ENCODE measurements around the gene FAM120A.
"Not testable (repeated sequence)": the region's sequence is repeated elsewhere in the genome, so short reads cannot be mapped to it uniquely, and the experiment has no call there.

The FAM120A gene

DNA sequence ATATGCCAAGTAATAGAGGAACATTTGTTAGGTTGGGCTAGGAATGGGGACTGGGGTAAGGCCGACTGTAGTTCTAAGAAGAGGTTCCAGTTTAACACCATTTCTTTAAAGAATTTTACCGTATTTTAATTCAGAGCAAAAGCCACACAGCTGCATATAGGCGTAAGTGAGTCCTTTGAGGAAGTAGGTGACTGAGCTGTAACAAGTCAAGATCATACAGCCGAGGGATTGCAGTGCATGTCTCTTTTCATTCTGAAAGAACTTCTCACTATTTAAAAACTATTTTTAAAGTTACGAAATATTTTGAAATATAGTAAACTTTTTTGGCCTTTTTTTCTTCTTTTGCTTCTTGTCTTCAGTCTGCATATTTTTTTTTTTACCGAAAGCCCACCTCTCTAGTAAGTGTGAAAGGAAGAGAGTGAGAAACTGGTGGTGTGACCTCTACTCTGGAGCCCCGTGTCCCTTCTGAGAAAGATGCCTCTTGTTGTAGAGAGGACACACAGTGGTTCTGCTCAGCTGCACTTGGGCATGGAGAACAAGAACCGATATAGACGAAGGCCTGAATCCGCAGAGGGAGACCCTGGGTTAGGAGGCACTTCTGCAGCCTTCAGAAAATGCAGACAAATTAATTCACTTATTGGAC lies 60.8 kb downstream of the FAM120A start:
- not testable (repeated sequence) for H3K27me3 ChIP-seq (ENCODE audit: insufficient read depth, low read length); H3K9me3 ChIP-seq (ENCODE audit: insufficient read depth, low read depth, low read length); H3K9ac ChIP-seq (ENCODE audit: low read depth, low read length); H3K4me1 ChIP-seq (ENCODE audit: insufficient read depth, low read length); H3K4me3 ChIP-seq (ENCODE audit: low read length); H3K27ac ChIP-seq (ENCODE audit: low read length)
- peaks cover 13% of the 10 kb centered on the region; the same call in 1 of the 2 replicates for H3K36me3 ChIP-seq (ENCODE audit: insufficient read depth, low read depth, low read length)

DNA sequence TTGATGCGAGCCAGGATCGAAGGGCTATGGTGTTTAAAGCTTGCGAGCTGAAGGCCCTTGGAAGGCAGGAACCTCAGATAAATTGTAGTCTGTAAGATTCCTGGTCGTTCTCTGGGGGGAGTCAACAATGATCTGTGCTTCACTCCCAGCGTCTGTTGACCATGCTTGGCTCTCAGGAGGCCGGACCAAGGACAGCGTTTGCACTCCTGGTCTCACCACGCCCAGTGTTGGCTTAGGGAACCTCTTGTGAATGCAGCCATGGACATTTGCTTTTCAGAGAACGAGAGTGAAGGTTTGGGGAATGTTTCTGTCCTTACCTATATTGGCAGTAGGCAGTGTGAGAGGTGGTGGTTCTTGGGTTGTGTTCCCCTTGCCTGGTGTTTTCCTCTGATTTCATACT lies 62.1 kb downstream of the FAM120A start:
- no peak overlapping the region for H3K27ac ChIP-seq (ENCODE audit: low read length)
- H3K36me3 ChIP-seq (ENCODE audit: insufficient read depth, low read depth, low read length) = peaks cover 26% of the 10 kb centered on the region
- no peaks in the 10 kb centered on the region for H3K27me3 ChIP-seq (ENCODE audit: insufficient read depth, low read length)

GRCh38 chr9:93517331-93517730 lies 65.8 kb downstream of the FAM120A start:
- H3K27ac ChIP-seq (ENCODE audit: low read length) = no peak overlapping the region
- H3K9ac ChIP-seq (ENCODE audit: low read depth, low read length) = no peak overlapping the region
- peaks cover 27% of the 10 kb centered on the region for H3K36me3 ChIP-seq (ENCODE audit: insufficient read depth, low read depth, low read length)
- H3K4me1 ChIP-seq (ENCODE audit: insufficient read depth, low read length) = no peaks in the 10 kb centered on the region
- H3K4me3 ChIP-seq (ENCODE audit: low read length) = no peak overlapping the region
- H3K9me3 ChIP-seq (ENCODE audit: insufficient read depth, low read depth, low read length) = no peaks in the 10 kb centered on the region
- no peaks in the 10 kb centered on the region for H3K27me3 ChIP-seq (ENCODE audit: insufficient read depth, low read length)

More for the DNA sequence above, 62.1 kb downstream of the FAM120A start:
- no peak overlapping the region for H3K4me3 ChIP-seq (ENCODE audit: low read length)
- H3K9me3 ChIP-seq (ENCODE audit: insufficient read depth, low read depth, low read length) = no peaks in the 10 kb centered on the region
- peaks cover 3% of the 10 kb centered on the region; the same call in 1 of the 2 replicates for H3K4me1 ChIP-seq (ENCODE audit: insufficient read depth, low read length)
- no peak overlapping the region for H3K9ac ChIP-seq (ENCODE audit: low read depth, low read length)

DNA sequence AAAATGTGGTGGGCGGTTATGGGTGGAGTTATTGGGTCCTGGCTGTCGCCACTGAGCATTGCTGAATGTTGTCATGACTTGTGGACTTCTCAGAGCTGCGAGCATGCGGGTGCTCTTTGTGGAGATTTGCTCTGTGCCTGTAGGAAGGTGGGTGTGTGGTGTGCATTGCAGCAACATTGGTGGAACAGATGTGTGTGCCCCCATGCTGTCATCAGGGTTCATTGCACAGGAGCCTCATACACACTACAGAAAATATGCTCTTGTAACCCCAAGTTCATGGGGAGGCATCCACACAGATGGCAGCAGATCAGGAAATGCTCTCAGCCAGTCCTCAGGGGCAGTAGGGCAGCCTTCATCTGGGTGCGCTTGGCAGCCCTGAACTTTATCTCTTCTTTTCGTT lies 69.0 kb downstream of the FAM120A start:
- no peak overlapping the region for H3K9ac ChIP-seq (ENCODE audit: low read depth, low read length)
- H3K27ac ChIP-seq (ENCODE audit: low read length) = no peak overlapping the region
- no peak overlapping the region for H3K4me3 ChIP-seq (ENCODE audit: low read length)
- H3K36me3 ChIP-seq (ENCODE audit: insufficient read depth, low read depth, low read length) = peaks cover 40% of the 10 kb centered on the region
- no peaks in the 10 kb centered on the region for H3K4me1 ChIP-seq (ENCODE audit: insufficient read depth, low read length)
- H3K27me3 ChIP-seq (ENCODE audit: insufficient read depth, low read length) = no peaks in the 10 kb centered on the region
- no peaks in the 10 kb centered on the region for H3K9me3 ChIP-seq (ENCODE audit: insufficient read depth, low read depth, low read length)

DNA sequence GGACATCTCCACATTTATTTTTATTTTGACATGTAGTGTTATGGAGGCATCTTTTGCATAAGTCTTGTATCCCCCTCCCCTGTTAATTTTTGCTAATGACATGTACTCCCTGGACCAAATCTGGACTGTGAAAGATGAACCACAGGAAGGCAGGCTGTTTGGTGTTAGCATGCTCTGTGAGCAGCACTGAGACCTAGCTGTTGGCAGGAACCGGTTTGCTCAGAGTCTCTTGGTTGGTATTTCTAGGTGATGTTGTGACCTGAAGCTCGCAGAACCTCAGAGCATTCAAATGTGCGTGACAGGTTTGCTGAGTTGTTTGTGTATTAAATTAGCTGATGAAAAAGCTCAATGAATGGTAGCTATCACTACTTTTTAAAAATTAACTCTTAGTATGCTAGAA lies 71.3 kb downstream of the FAM120A start:
- H3K9ac ChIP-seq (ENCODE audit: low read depth, low read length) = no peak overlapping the region
- H3K27ac ChIP-seq (ENCODE audit: low read length) = no peak overlapping the region
- peaks cover 37% of the 10 kb centered on the region for H3K36me3 ChIP-seq (ENCODE audit: insufficient read depth, low read depth, low read length)
- no peaks in the 10 kb centered on the region for H3K9me3 ChIP-seq (ENCODE audit: insufficient read depth, low read depth, low read length)
- no peaks in the 10 kb centered on the region for H3K4me1 ChIP-seq (ENCODE audit: insufficient read depth, low read length)
- H3K4me3 ChIP-seq (ENCODE audit: low read length) = no peak overlapping the region
- no peaks in the 10 kb centered on the region for H3K27me3 ChIP-seq (ENCODE audit: insufficient read depth, low read length)

GRCh38 chr9:93523518-93524144 lies 72.1 kb downstream of the FAM120A start:
- no peak overlapping the region for H3K27ac ChIP-seq (ENCODE audit: low read length)
- H3K36me3 ChIP-seq (ENCODE audit: insufficient read depth, low read depth, low read length) = peaks cover 37% of the 10 kb centered on the region
- H3K9ac ChIP-seq (ENCODE audit: low read depth, low read length) = no peak overlapping the region
- H3K4me1 ChIP-seq (ENCODE audit: insufficient read depth, low read length) = no peaks in the 10 kb centered on the region
- no peak overlapping the region for H3K4me3 ChIP-seq (ENCODE audit: low read length)
- H3K9me3 ChIP-seq (ENCODE audit: insufficient read depth, low read depth, low read length) = no peaks in the 10 kb centered on the region
- H3K27me3 ChIP-seq (ENCODE audit: insufficient read depth, low read length) = no peaks in the 10 kb centered on the region

- no peaks in the 10 kb centered on the region for H3K9me3 ChIP-seq (ENCODE audit: insufficient read depth, low read depth, low read length)
- peaks cover 52% of the 10 kb centered on the region for H3K36me3 ChIP-seq (ENCODE audit: insufficient read depth, low read depth, low read length)
- no peaks in the 10 kb centered on the region for H3K4me1 ChIP-seq (ENCODE audit: insufficient read depth, low read length)
- H3K4me3 ChIP-seq (ENCODE audit: low read length) = no peak overlapping the region
- H3K9ac ChIP-seq (ENCODE audit: low read depth, low read length) = no peak overlapping the region
- H3K27me3 ChIP-seq (ENCODE audit: insufficient read depth, low read length) = no peaks in the 10 kb centered on the region
- no peak overlapping the region for H3K27ac ChIP-seq (ENCODE audit: low read length)
These were observed 74.0 kb downstream of the FAM120A start for GRCh38 chr9:93525476-93525875.

DNA sequence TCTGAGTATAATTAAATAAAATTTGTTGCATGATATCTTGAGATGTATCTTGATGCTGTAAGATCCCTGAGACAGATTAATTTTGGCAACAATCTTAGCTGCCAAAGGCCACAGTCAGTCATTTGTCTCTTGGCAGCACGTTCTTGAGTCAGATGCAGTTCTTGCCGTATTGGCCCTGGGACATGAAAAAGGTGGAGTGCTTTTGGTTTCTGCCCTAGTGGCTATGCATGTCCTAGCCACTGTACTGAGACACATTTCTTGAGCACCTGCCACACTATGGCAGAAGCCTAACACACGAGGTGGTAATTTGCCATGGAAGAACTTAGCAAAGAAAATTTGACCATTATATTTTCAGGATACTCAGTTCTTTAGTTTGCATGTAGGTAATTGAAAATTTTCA lies 79.9 kb downstream of the FAM120A start:
- Histone ChIP-seq H3K27me3 (ENCODE audit: insufficient read depth, low read length) (no peaks in the 10 kb centered on the region), H3K27ac (ENCODE audit: low read length) (no peak overlapping the region), H3K36me3 (ENCODE audit: insufficient read depth, low read depth, low read length) (peaks cover 88% of the 10 kb centered on the region), H3K4me1 (ENCODE audit: insufficient read depth, low read length) (no peaks in the 10 kb centered on the region), H3K9ac (ENCODE audit: low read depth, low read length) (no peak overlapping the region), H3K9me3 (ENCODE audit: insufficient read depth, low read depth, low read length) (no peaks in the 10 kb centered on the region), H3K4me3 (ENCODE audit: low read length) (no peak overlapping the region)

GRCh38 chr9:93532141-93532540 lies 80.7 kb downstream of the FAM120A start:
- Histone ChIP-seq H3K36me3 (ENCODE audit: insufficient read depth, low read depth, low read length) (peaks cover 87% of the 10 kb centered on the region), H3K4me1 (ENCODE audit: insufficient read depth, low read length) (no peaks in the 10 kb centered on the region), H3K9me3 (ENCODE audit: insufficient read depth, low read depth, low read length) (no peaks in the 10 kb centered on the region), H3K27me3 (ENCODE audit: insufficient read depth, low read length) (no peaks in the 10 kb centered on the region), H3K27ac (ENCODE audit: low read length) (no peak overlapping the region), H3K9ac (ENCODE audit: low read depth, low read length) (no peak overlapping the region), H3K4me3 (ENCODE audit: low read length) (no peak overlapping the region)

GRCh38 chr9:93533863-93534262 lies 82.4 kb downstream of the FAM120A start:
- Histone ChIP-seq H3K4me1 (ENCODE audit: insufficient read depth, low read length) (no peaks in the 10 kb centered on the region), H3K4me3 (ENCODE audit: low read length) (no peak overlapping the region), H3K9me3 (ENCODE audit: insufficient read depth, low read depth, low read length) (no peaks in the 10 kb centered on the region), H3K27ac (ENCODE audit: low read length) (no peak overlapping the region), H3K27me3 (ENCODE audit: insufficient read depth, low read length) (no peaks in the 10 kb centered on the region), H3K36me3 (ENCODE audit: insufficient read depth, low read depth, low read length) (peaks cover 77% of the 10 kb centered on the region), H3K9ac (ENCODE audit: low read depth, low read length) (no peak overlapping the region)

DNA sequence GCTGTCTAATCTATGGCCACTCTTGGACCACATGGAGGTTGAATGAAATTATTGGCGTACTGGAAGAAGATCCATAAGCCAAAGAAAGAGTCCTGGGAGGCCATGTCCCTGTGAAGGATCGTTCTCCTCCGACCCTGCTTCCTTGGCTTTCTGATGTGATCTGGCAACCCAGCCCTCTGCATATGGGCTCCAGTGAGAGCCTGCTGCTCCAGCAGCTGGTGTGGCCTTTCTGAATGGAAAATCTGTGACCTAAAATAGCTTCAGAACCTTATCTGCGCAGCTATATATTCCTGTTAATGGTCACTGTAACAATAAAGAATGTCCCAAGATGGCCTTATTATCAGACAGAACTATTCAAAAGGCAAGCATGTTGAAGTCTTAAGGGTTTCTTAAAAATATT lies 84.7 kb downstream of the FAM120A start:
- Histone ChIP-seq H3K9me3 (ENCODE audit: insufficient read depth, low read depth, low read length) (no peaks in the 10 kb centered on the region), H3K27ac (ENCODE audit: low read length) (no peak overlapping the region), H3K4me3 (ENCODE audit: low read length) (no peak overlapping the region), H3K9ac (ENCODE audit: low read depth, low read length) (no peak overlapping the region), H3K36me3 (ENCODE audit: insufficient read depth, low read depth, low read length) (peaks cover 65% of the 10 kb centered on the region), H3K27me3 (ENCODE audit: insufficient read depth, low read length) (no peaks in the 10 kb centered on the region), H3K4me1 (ENCODE audit: insufficient read depth, low read length) (no peaks in the 10 kb centered on the region)

- Histone ChIP-seq H3K9me3 (ENCODE audit: insufficient read depth, low read depth, low read length) (no peaks in the 10 kb centered on the region), H3K4me3 (ENCODE audit: low read length) (no peak overlapping the region), H3K4me1 (ENCODE audit: insufficient read depth, low read length) (no peaks in the 10 kb centered on the region), H3K36me3 (ENCODE audit: insufficient read depth, low read depth, low read length) (peaks cover 63% of the 10 kb centered on the region), H3K27me3 (ENCODE audit: insufficient read depth, low read length) (no peaks in the 10 kb centered on the region), H3K9ac (ENCODE audit: low read depth, low read length) (no peak overlapping the region), H3K27ac (ENCODE audit: low read length) (no peak overlapping the region)
These were observed 85.4 kb downstream of the FAM120A start for GRCh38 chr9:93536874-93537273.
